Suppressor macrophage treated with lipopolysaccharide for 4 hours (primary cell): ENCODE results near the gene ABR.

ENCODE experiments used
- DNase-seq: peaks from one replicate; pipeline ENCODE4 v3.0.0-alpha.2; 2020

The ABR gene

DNA sequence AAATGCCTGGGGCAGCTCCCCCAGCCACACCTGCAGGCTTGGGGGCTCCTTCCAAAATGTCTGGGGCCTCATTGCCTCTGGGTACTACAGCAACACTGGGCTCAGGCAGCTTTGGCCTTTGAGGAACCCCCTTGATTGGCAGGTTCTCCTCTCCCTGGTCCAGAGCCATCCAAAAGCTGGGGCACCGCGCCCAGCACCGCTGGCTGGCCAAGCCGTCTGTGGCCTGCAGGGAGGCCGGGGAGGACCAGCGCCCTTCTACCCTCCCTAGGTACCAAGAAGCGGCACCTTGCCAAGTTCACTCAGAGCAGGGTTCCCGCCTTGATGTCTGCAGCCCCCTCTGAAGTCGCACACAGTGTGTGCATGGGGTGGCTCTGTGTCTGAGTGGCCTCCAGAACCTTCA is 152.7 kb downstream of the ABR start:
- DNase-seq, result no peak

DNA sequence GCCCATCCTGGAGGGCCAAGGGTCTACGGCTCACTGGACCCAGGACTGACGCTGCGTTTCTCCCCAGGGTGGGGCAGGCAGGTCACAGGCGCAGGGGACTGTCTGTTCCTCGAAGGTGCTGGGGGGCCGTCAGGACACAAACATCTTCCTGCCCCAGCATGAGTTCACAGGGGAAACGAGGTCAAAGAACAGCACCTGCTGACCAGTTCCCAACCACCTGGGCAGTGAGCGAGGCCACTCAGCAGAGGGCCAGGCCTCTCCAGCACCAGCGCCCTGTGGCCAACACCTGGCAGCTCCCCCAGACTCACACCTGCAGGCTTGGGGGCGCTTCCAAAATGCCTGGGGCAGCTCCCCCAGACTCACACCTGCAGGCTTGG is 153.2 kb downstream of the ABR start:
- no peak for DNase-seq

DNA sequence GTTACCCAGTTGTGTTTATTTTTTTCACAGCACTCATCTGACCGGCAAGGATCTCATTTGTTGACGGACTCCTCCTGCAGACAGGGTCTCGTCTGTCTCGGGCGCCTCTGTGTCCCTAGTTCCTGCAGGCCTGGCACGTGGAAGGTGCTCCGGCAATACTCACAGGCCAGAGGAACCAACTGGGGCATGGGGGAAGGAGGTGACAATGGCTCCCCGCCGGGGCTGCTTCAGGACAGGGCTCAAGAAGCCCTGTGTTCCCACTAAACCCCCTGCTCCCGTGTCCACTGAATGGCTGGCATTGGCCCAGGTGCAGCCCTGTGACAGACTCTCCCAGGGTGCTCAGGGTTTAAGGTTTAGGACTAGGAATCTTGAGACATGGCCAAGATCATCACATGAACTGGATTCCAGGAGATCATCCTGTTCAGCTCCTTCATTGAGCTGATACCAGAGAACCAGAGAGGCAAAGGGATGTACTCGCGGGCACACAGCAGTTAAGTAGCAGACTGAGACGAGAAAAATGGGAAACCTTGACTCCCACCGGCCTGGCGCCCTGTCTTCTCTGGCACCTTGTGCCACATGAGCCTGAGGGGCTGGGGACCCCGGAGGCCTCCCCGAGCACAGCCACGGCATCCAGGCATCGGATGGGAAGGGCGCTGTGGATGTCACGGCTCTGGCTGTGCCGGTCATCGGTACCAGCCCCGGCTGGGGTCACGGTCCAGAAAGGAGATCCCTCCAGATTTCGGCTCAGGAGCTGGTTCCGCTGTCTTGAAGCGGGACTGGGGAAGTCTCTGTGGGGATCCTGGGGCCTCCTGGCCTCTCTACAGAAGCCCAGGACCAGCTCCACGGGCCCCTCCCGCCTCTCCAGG is 153.8 kb downstream of the ABR start:
- no peak for DNase-seq

DNA sequence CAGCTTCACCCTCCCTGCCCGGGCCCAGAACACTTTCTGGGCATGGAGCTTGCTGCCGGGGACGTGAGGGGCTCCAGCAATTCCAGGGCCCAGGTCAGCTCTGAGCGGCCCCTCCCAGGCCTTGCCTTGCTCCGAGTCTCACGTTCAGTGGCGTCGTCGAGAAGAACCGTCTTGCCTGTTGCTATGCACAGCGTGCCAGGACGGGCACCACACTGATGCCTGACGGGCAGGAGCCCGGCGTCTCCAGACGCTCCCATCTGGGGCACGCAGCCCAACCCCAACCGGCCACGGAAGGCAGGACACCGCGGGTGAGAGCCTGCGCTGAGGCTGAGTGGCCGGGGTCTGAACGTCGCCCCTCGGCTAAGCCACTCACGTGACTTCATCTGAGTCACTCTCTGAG is 155.7 kb downstream of the ABR start:
- no peak for DNase-seq

DNA sequence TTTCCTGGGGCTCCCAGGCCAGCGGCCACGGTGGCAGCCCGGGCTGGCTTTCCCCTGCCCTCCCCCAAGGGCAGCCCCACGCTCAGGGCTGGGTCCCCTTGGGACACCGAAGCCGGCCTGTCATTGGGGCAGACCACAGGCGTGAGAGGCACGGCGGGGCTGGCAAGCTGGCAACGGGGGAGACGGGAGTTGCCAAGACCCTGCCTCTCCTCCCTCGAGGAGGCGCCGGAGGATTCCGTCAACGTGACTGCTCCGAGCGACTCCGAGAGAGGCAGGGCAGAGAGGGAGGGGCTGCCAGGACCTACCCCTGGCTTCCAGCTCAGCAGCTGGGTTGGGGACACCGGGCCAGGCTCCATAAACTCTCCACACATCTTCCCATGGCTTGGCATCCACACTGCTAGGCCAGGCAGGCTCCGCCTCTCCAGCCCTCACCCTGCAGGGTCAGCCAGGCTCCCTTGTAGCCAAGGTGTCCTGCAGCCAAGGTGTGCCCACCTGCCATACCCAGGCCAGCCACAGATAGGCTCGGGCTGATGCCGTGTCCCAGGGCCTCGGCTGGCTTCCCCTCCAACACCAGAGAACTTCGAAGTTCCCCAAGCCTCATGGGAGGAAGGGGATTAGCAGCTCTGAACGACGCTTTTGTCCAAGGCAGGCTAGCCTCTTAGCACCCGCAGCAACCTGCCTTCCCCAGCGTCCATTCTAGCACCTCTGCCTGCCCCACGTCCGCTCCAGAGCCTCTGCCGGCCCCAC is 157.3 kb downstream of the ABR start:
- DNase-seq, result no peak

DNA sequence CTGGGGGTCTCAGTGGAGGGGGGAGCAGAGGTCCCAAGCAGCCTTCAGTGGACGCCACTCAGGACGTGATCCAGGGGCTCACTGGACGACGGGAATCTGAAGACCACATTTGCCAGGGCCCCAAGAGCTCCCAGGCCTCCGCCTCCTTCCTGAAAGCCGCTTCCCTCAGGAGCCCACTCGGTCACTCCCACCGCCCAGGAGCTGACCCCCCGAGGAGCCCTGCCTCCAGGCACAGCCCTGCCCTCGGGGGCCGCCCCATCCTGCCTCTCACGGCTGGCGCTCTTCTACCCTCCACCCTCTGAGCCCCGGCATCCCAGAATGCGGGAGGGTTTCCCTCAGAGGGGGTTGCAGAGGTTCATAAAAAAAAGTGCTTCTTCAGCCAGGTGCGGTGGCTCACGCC is 158.6 kb downstream of the ABR start:
- no peak for DNase-seq

DNA sequence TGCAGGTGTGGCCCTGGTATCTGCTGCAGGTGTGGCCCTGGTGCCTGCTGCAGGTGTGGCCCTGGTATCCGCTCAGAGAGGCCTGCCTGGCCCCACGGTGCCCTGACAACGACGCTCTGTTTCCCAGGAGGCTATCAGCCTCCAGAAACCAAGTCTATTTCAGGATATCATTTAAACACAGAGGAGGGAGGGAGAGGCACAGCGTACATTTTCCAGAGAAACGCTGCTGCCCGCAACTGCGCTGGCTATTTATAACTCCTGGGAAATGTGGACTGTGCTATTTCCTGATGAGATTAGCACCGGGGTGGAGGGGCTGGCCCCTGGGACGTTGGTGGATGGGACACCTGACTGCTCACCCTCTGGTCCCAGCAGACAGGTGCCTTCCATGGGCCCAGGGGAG is 160.3 kb downstream of the ABR start:
- no peak for DNase-seq

DNA sequence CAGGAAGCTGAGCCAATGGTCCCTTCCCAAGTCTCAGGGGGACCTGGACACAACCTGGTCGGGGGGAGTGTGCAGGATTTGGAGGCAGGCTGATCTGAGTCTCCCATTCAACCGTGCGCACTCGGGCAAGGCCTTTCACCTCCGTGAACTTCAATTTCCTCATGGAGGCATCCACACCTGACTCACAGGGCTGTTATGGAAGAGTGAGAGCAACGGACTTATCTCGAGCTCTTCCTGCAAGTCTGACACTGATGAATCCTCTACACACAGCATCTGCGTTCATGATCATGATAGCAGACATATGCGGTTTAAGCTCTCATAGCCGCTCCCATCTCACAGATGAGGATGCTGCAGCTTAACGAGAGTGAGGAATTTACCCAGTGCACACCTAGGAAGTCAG is 161.2 kb downstream of the ABR start:
- DNase-seq, result no peak

DNA sequence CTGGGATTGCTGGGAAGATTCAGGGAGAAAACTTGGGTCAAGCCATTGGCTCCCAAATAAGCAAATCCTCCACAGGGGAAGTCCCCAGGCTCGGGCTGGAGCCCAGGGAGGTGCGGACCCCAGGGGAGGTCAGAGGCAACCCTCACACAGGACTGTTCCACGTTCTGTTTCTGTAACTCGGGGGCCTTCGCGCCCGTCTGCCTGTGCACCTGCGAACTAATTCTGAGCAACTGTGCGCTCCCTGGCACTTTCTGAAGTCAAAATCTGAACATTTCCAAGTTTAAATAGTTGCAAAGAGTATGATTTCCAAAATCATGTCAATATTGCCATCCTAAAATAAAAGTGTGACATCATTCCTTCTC is 166.1 kb downstream of the ABR start:
- no peak for DNase-seq

DNA sequence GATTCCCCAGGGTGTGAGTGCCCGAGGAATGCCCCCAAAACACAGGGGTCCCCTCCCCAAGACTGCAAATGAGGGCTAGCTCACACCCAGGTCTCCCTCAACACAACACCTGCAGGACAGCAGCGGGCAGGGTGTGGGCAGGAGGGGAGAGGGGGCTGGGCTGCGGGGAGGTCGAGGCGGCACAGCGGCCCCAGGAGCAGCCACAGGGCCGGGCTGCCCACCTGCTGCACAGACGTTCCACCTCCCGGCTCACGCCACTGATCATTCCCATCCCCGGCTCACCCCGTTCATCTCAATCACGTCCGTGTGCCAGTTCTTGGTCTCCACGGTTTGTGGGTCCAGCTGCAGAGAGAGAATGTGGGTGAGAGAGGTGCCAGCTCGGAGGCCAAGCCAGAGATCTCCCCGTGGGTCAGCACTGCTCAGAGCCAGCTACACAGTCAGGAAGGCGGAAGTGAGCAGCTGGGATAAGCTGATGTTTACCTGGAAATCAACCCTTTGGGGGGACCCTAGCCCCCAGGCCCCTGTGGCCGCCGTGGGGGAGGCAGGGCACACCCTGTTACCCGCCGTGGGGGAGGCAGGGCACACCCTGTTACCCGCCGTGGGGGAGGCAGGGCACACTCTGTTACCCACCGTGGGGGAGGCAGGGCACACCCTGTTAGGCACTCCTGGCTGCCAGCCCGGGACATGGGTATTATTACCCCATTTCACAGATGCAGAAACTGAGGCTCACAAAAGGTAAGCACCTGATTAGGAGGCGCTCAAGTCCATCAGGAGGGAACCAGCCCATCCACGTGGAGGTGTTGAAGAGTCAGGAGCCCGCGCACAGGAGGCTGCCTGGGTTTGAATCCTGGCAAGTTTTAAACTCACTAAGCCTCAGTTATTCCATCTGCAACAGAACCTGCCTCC is 166.7 kb downstream of the ABR start:
- no peak for DNase-seq

DNA sequence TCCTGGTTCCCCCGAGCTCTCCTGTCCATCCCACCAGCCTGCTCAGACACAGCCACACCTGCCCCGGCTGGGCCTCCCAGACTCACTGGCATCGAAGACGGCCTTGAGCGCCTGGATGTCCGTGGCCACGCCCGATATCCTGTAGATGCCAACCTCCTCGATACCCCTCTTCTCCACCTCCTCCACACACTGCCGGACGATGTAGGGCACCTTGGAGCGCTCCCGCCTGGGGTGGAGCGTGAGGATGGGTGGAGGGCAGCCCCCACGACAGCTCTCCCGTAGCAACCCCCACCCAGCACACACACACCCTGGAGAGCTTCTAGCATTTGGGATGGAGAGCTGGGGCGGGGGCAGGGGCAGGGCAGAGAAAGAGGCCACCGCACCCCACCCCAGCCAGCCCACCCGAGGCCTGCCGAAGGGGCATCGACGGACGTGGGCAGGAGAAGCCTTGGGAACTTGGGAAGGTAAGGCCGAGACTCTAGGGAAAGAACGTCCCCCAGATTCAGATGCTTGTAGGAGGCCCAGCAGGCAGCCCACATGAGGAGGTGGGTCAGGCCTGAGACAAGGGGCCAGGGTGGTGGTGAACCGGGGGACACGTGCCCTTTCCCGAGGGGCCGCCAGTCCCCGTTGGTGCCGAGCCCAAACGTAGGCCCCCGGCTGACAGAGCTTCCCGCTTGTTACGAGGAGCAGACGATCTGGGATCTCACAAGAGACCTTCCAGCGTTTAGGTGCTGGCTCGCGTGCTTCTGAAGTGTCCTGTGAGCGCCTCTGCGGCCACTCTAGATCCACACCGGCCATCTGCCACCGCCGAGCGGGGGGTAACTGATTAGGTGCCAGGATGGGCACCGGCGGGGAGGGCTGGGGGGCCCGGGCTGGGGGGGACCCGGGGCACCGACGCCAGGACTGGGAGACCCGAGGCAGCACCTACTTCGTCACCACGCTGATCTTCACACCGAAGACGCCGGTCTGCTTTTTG is 167.7 kb downstream of the ABR start:
- no peak for DNase-seq

DNA sequence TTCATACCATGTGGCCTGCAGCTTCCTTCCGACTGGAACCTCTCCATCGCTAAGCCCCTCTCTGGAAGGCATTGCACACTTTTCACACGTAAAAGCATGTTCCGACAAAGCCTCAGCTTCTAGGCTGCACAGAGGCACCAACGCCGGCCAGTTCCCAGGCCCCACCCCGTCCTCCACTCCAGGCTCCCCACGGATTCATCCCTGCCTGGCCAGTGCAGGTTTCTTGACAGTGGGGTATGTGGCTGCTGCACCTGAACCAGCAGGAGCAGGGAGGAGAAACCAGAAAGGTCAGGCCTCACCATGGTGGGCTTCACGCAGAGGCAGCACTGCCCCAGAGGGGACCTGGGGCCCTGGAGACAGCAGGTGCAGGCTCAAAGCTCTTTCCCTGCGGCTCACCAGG is 168.6 kb downstream of the ABR start:
- no peak for DNase-seq

DNA sequence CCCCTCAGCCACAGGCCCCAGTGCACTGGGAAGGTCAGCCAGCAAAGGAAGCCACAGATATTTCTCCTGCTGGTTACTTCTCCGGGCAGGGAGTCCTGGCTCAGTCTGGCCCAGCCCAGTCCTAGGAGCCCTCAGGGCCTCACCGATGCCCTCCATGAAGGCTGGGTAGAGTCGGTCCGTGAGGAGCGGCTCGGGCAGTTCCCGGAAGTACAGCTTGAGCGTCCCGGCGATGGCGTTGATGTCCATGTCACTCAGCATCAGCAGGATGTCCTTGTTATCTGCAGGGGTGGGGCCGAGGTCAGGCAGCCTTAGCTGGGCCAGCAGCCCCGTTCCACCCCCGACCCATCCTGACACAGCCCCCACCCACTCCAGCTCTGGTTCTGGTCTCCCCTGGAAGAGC is 169.2 kb downstream of the ABR start:
- no peak for DNase-seq

DNA sequence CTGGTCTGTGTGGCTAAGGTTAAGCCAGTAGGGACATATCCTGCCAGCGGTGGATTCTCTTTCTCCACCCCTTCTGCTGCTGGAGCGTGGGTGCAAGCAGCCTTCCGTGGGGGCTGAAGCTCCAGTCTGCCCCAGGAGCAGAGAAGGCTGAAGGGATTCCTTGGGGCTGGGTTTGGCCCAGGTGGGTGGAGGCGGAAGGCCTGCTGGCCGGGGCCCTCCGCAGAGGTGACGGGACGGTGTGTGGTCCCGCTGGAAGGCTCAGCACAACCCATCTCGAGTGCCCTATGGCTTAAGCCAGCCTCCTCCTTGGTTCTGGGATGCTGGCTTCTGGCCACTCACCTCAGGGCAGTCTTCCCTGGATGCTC is 169.7 kb downstream of the ABR start:
- no peak for DNase-seq

DNA sequence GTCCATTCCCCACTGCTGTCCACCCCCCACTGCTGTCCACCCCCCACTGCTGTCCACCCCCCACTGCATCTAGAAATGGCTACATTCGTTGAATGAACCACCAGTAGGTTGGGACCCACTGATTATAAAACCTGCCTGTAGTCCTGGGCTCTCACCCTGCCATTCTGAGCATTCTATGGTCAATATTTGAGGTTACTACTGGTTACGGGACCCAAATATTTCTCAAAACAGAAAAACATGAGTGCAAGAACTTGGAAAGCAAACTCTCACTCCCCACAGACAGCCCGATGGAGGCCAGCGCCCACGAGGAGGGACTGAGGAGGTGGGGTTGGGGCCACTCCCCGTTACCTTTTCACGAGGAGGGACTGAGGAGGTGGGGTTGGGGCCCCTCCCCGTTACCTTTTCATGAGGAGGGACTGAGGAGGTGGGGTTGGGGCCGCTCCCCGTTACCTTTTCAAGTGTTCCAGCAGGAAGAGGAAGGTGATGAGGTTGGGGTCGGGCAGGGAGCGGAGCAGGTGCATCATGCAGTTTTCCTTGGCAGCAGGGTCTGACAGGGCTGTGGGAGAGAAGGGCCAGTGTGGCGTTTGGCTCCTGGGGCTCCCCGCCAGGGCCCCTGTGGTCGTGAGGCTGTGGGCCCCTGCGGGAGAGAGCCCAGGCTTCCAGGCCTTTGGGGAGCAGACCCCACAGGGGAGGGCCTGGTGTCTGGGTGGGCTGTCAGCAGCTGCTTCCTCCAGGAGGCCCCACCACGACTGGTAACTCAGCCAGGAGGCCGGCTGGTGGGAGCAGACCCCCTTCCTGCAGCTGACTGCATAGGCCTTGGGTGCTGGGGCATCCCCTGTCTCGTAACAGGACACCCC is 170.3 kb downstream of the ABR start:
- DNase-seq, result no peak

DNA sequence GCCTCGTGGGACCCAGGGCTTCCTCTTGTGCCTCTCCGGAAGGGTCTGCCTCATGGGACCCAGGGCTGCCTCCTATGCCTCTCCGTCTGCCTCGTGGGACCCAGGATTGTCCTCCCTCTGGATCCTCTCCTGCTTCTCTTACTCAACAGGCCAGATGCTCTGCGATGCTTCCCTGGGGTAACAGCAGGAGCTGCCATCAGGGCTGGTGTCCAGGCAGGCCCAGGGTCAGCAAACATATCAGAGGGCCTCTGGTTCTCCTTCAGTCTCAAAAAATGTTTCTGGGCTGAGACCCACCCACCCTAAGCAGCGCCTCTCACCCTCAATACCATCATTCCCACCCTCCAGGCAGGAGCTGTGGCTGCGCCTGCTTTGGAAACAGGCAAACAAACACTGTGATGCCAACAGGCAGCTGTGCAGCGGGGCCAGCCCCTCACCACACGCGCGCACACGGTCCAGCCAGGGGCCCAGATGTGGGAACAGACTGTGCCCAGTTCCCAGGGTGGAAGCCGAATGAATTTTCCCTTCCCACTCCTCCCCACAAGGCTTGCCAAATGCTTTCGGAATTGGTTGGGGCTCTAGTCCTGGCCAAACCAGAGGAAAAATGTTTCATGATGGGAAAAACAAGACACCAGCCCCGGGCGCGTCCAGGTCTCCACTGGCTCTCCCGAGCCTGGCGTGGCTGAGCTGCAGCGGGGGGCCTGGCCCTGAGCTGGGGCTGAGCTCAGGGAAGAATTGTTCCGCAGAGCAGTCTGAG is 171.6 kb downstream of the ABR start:
- DNase-seq, result no peak

DNA sequence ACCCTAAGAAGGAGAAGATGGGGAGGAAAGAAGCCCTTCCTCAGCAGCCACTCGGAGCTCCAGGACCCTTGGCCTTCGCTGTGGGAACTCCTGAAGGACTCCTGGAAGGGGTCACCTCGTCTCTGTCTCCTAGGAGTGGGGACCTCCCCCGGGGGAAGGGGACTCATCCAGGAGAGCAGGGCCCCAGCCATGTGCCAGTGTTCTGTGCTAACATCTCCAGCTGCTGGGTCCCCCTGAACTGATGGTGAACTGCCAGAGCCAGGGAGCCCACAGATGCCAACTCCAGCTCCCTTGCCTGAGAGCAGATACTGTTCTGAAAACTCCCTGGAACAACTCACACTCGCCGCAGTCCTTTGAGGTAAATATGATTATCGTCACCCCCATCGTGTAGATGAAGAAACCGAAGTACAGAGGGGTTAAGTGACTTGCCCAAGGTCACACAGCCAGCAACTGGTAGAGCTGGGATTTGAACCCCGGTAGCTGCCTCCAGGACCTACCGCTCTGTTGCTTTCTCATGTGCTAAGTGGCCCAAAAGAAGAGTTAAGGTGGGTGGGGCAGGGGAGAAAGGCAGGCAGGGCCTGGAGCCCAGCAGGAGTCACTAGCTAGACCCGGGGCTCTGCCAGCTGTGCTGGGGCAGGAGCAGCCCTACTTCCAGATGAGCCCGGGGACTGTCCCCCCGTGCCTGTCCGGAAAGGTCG is 172.3 kb downstream of the ABR start:
- no peak for DNase-seq

DNA sequence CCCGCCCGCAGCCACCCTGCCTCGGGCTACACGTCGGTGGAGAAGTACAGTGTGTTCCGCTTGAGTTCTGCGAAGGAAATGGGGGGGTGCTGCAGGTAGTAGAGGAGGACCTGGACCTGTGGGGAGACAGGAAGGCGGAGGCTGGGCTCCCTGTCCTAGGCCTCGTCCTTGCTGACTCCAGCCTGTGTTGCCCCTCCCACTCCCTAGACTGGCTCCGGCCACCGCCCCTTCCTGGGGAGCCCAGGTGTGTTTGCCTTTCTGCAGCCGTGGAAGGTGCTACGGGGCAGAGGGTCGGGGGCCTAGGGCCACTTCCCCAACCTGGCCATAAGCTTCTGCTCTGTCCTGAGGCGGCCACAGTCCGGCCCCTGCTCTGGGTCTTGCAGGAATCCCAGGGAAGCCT is 173.7 kb downstream of the ABR start:
- no peak for DNase-seq

DNA sequence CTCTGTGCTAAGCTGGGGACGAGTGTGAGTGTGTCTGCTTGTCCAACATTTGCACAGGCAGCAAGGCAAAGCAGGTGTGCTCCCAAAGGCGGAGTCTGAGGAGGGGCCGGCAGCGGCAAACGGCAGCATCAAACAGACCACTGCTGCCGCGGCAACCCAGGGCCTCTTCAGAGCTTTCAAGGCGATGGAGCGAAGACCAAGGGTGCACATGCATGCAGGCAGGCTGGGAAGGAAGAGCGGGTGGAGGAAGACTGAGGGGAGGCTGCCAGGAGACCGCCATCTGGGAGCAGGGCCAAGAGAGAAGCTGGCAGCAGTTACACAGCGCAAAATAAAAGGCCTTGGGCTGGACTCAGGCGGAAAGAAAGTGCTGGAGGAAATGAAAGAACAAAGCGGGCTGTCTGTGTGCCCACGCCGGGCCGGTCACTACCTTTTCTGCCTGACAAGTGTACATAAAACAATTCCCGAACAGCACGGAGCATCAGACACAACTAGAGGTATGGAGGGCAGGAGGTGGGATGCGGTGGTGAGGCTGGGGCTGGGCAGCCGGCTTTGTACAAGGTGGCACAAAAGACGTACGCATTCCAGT is 174.3 kb downstream of the ABR start:
- DNase-seq, result no peak
